ENCODE data around the gene TRABD2B.

- TF ChIP-seq, protein P1, sequence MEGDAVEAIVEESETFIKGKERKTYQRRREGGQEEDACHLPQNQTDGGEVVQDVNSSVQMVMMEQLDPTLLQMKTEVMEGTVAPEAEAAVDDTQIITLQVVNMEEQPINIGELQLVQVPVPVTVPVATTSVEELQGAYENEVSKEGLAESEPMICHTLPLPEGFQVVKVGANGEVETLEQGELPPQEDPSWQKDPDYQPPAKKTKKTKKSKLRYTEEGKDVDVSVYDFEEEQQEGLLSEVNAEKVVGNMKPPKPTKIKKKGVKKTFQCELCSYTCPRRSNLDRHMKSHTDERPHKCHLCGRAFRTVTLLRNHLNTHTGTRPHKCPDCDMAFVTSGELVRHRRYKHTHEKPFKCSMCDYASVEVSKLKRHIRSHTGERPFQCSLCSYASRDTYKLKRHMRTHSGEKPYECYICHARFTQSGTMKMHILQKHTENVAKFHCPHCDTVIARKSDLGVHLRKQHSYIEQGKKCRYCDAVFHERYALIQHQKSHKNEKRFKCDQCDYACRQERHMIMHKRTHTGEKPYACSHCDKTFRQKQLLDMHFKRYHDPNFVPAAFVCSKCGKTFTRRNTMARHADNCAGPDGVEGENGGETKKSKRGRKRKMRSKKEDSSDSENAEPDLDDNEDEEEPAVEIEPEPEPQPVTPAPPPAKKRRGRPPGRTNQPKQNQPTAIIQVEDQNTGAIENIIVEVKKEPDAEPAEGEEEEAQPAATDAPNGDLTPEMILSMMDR (IDR thresholded peaks at IDR 0.05; ENCODE audit: insufficient read depth, low read depth, low read length) = no peak
- no peak for TF ChIP-seq EZH2 (IDR thresholded peaks at IDR 0.05; ENCODE audit: insufficient read depth, low read length)
Measured at GRCh38 chr1:47926461-47926999, 70.7 kb downstream of the TRABD2B start.
